Memory B cell (primary cell): ENCODE data around the gene DCAF4.
A peak's percentile ranks its signal among the peaks of the same experiment; 100 is the strongest.

Source experiments
- ATAC-seq: fragments of 150-1000 bp; cut with Tn5 transposase; 2 replicates; pipeline ENCODE4 v1.10.0; 2021; ENCODE audit warnings: low read depth, mild to moderate bottlenecking, moderate library complexity
- DNase-seq, 2 donors: peaks; one replicate each; pipeline ENCODE4 v3.0.0; 2022; ENCODE audit warnings: low spot score in 2 of 2
- H3K27ac Mint-ChIP-seq: one replicate; pipeline ENCODE4 v1.8.0; 2022; ENCODE audit warnings: mild to moderate bottlenecking, moderate library complexity, mixed read lengths
- H3K27me3 Mint-ChIP-seq: one replicate; pipeline ENCODE4 v1.8.0; 2022; ENCODE audit warnings: mixed read lengths
- H3K36me3 Mint-ChIP-seq: one replicate; pipeline ENCODE4 v1.8.0; 2022; ENCODE audit warnings: mild to moderate bottlenecking, mixed read lengths
- H3K4me1 Mint-ChIP-seq: one replicate; pipeline ENCODE4 v1.8.0; 2022; ENCODE audit warnings: mixed read lengths
- H3K4me3 Mint-ChIP-seq: one replicate; pipeline ENCODE4 v1.8.0; 2022; ENCODE audit warnings: mild to moderate bottlenecking, moderate library complexity, mixed read lengths
- H3K9me3 Mint-ChIP-seq: one replicate; pipeline ENCODE4 v1.8.0; 2022; ENCODE audit warnings: mixed read lengths

DCAF4 gene

GRCh38 chr14:72926292-72927028 lies at the start of gene DCAF4:
TSS of gene DCAF4 (plus strand) at chr14:72926464. CDS start at chr14:72937979, 11,515 bp downstream.
- H3K36me3 Mint-ChIP-seq, result no peaks in the 10 kb centered on the region
- H3K27ac Mint-ChIP-seq, result peak within 1 kb of the TSS; percentile 93
- peaks cover 5% of the 10 kb centered on the region for H3K4me1 Mint-ChIP-seq
- ATAC-seq, result peak; percentile 83
- no peaks in the 10 kb centered on the region for H3K27me3 Mint-ChIP-seq
- peak; percentile 79 for DNase-seq
- H3K9me3 Mint-ChIP-seq, result no peaks in the 10 kb centered on the region
- H3K4me3 Mint-ChIP-seq, result peak within 1 kb of the TSS; percentile 93

- Mint-ChIP-seq H3K27me3 (no peaks in the 10 kb centered on the region), H3K27ac (no peak overlapping the region), H3K36me3 (peaks cover 20% of the 10 kb centered on the region), H3K4me3 (no peak overlapping the region), H3K9me3 (no peaks in the 10 kb centered on the region), H3K4me1 (peaks cover 28% of the 10 kb centered on the region)
- DNase-seq, result no peak
- ATAC-seq, result no peak
Measured at GRCh38 chr14:72876710-72877063, 49.6 kb upstream of the DCAF4 start.

- peaks cover 20% of the 10 kb centered on the region for H3K36me3 Mint-ChIP-seq
- no peak overlapping the region for H3K4me3 Mint-ChIP-seq
- no peak overlapping the region for H3K27ac Mint-ChIP-seq
- H3K9me3 Mint-ChIP-seq, result no peaks in the 10 kb centered on the region
- peaks cover 31% of the 10 kb centered on the region for H3K4me1 Mint-ChIP-seq
- DNase-seq (no peak), ATAC-seq (no peak)
- no peaks in the 10 kb centered on the region for H3K27me3 Mint-ChIP-seq
Measured at GRCh38 chr14:72878746-72879145, 47.5 kb upstream of the DCAF4 start.

- Mint-ChIP-seq H3K27me3 (no peaks in the 10 kb centered on the region), H3K4me1 (peaks cover 33% of the 10 kb centered on the region)
Measured at GRCh38 chr14:72879431-72879830, 46.8 kb upstream of the DCAF4 start.

GRCh38 chr14:72880164-72880563 lies 46.1 kb upstream of the DCAF4 start:
- no peak overlapping the region for H3K4me3 Mint-ChIP-seq
- no peak for ATAC-seq
- H3K27me3 Mint-ChIP-seq, result no peaks in the 10 kb centered on the region
- no peak overlapping the region for H3K27ac Mint-ChIP-seq
- peaks cover 28% of the 10 kb centered on the region for H3K4me1 Mint-ChIP-seq
- H3K36me3 Mint-ChIP-seq, result peaks cover 13% of the 10 kb centered on the region
- DNase-seq, result no peak
- H3K9me3 Mint-ChIP-seq, result no peaks in the 10 kb centered on the region

More at GRCh38 chr14:72879431-72879830, 46.8 kb upstream of the DCAF4 start:
- Mint-ChIP-seq H3K9me3 (no peaks in the 10 kb centered on the region), H3K36me3 (peaks cover 19% of the 10 kb centered on the region), H3K27ac (no peak overlapping the region), H3K4me3 (no peak overlapping the region)
- no peak for DNase-seq
- no peak for ATAC-seq

- DNase-seq (no peak), ATAC-seq (peak; percentile 29)
- no peaks in the 10 kb centered on the region for H3K27me3 Mint-ChIP-seq
- peaks cover 16% of the 10 kb centered on the region for H3K36me3 Mint-ChIP-seq
- H3K4me3 Mint-ChIP-seq, result no peak overlapping the region
- H3K27ac Mint-ChIP-seq, result no peak overlapping the region
- H3K4me1 Mint-ChIP-seq, result peaks cover 28% of the 10 kb centered on the region
- peaks cover 2% of the 10 kb centered on the region for H3K9me3 Mint-ChIP-seq
Measured at GRCh38 chr14:72880820-72881219, 45.4 kb upstream of the DCAF4 start.

GRCh38 chr14:72881543-72881942 lies 44.7 kb upstream of the DCAF4 start:
- H3K36me3 Mint-ChIP-seq, result peaks cover 18% of the 10 kb centered on the region
- H3K27ac Mint-ChIP-seq, result no peak overlapping the region
- no peak overlapping the region for H3K4me3 Mint-ChIP-seq
- H3K27me3 Mint-ChIP-seq, result no peaks in the 10 kb centered on the region
- DNase-seq (no peak), ATAC-seq (no peak)
- H3K9me3 Mint-ChIP-seq, result peaks cover 3% of the 10 kb centered on the region
- peaks cover 25% of the 10 kb centered on the region for H3K4me1 Mint-ChIP-seq

- Mint-ChIP-seq H3K36me3 (peaks cover 16% of the 10 kb centered on the region), H3K27ac (no peak overlapping the region), H3K9me3 (peaks cover 4% of the 10 kb centered on the region), H3K27me3 (no peaks in the 10 kb centered on the region), H3K4me3 (no peak overlapping the region), H3K4me1 (peaks cover 20% of the 10 kb centered on the region)
- ATAC-seq, result no peak
- no peak for DNase-seq
Measured at GRCh38 chr14:72882047-72882446, 44.2 kb upstream of the DCAF4 start.

GRCh38 chr14:72882463-72882862 lies 43.8 kb upstream of the DCAF4 start:
- Mint-ChIP-seq H3K36me3 (peaks cover 18% of the 10 kb centered on the region), H3K9me3 (peaks cover 5% of the 10 kb centered on the region), H3K27me3 (no peaks in the 10 kb centered on the region), H3K4me1 (peaks cover 20% of the 10 kb centered on the region), H3K27ac (no peak overlapping the region), H3K4me3 (no peak overlapping the region)
- ATAC-seq, result no peak
- DNase-seq, result no peak

GRCh38 chr14:72883109-72883508 lies 43.2 kb upstream of the DCAF4 start:
- H3K9me3 Mint-ChIP-seq, result peaks cover 5% of the 10 kb centered on the region
- H3K4me1 Mint-ChIP-seq, result peaks cover 22% of the 10 kb centered on the region
- no peak for DNase-seq
- no peak overlapping the region for H3K27ac Mint-ChIP-seq
- H3K27me3 Mint-ChIP-seq, result no peaks in the 10 kb centered on the region
- ATAC-seq, result no peak
- peaks cover 16% of the 10 kb centered on the region for H3K36me3 Mint-ChIP-seq
- H3K4me3 Mint-ChIP-seq, result no peak overlapping the region

GRCh38 chr14:72883961-72884360 lies 42.3 kb upstream of the DCAF4 start:
- no peaks in the 10 kb centered on the region for H3K27me3 Mint-ChIP-seq
- no peak for DNase-seq
- H3K36me3 Mint-ChIP-seq, result peaks cover 16% of the 10 kb centered on the region
- peaks cover 25% of the 10 kb centered on the region for H3K4me1 Mint-ChIP-seq
- H3K4me3 Mint-ChIP-seq, result no peak overlapping the region
- H3K27ac Mint-ChIP-seq, result no peak overlapping the region
- peaks cover 5% of the 10 kb centered on the region for H3K9me3 Mint-ChIP-seq
- ATAC-seq, result peak; percentile 34

GRCh38 chr14:72884386-72884785 lies 41.9 kb upstream of the DCAF4 start:
- no peaks in the 10 kb centered on the region for H3K27me3 Mint-ChIP-seq

GRCh38 chr14:72887514-72887913 lies 38.8 kb upstream of the DCAF4 start:
- H3K9me3 Mint-ChIP-seq, result peaks cover 5% of the 10 kb centered on the region

More at GRCh38 chr14:72884386-72884785, 41.9 kb upstream of the DCAF4 start:
- Mint-ChIP-seq H3K4me3 (no peak overlapping the region), H3K36me3 (peaks cover 16% of the 10 kb centered on the region), H3K9me3 (peaks cover 5% of the 10 kb centered on the region), H3K4me1 (peaks cover 24% of the 10 kb centered on the region), H3K27ac (no peak overlapping the region)
- DNase-seq (no peak), ATAC-seq (no peak)

GRCh38 chr14:72888192-72888591 lies 38.1 kb upstream of the DCAF4 start:
- Mint-ChIP-seq H3K27ac (no peak overlapping the region), H3K36me3 (peaks cover 9% of the 10 kb centered on the region), H3K9me3 (peaks cover 5% of the 10 kb centered on the region), H3K27me3 (no peaks in the 10 kb centered on the region), H3K4me1 (peaks cover 14% of the 10 kb centered on the region), H3K4me3 (no peak overlapping the region)
- DNase-seq (no peak), ATAC-seq (no peak)

More at GRCh38 chr14:72887514-72887913, 38.8 kb upstream of the DCAF4 start:
- peaks cover 15% of the 10 kb centered on the region for H3K4me1 Mint-ChIP-seq
- H3K4me3 Mint-ChIP-seq, result no peak overlapping the region
- H3K27me3 Mint-ChIP-seq, result no peaks in the 10 kb centered on the region
- DNase-seq (no peak), ATAC-seq (no peak)
- H3K27ac Mint-ChIP-seq, result peak overlapping the region; percentile 5
- peaks cover 13% of the 10 kb centered on the region for H3K36me3 Mint-ChIP-seq

- peaks cover 5% of the 10 kb centered on the region for H3K9me3 Mint-ChIP-seq
- DNase-seq, result no peak
- peaks cover 14% of the 10 kb centered on the region for H3K4me1 Mint-ChIP-seq
- no peaks in the 10 kb centered on the region for H3K27me3 Mint-ChIP-seq
- ATAC-seq, result no peak
- H3K36me3 Mint-ChIP-seq, result peaks cover 9% of the 10 kb centered on the region
- no peak overlapping the region for H3K4me3 Mint-ChIP-seq
- no peak overlapping the region for H3K27ac Mint-ChIP-seq
Measured at GRCh38 chr14:72888636-72889201, 37.5 kb upstream of the DCAF4 start.
